Endodermal cell (in vitro differentiated cells): Measurements from ENCODE around the gene KIAA0825. TPM values are rescaled to one million over a fixed set of nuclear protein-coding genes. Genes with fewer than 3 reads are reported as not detected.

Experiments used
- DNase-seq: peaks from one replicate; pipeline ENCODE4 v3.0.0-alpha.2; 2017
- H3K27ac ChIP-seq: 2 replicates; pipeline ENCODE4 v1.5.1; 2013; ENCODE audit warnings: mild to moderate bottlenecking, low read depth, low read length, moderate library complexity
- H3K27me3 ChIP-seq: 2 replicates; pipeline ENCODE4 v1.6.1; 2013; ENCODE audit warnings: mild to moderate bottlenecking, low read length, moderate library complexity; ENCODE audit not compliant: insufficient read depth, control insufficient read depth, poor library complexity, severe bottlenecking
- H3K36me3 ChIP-seq: 2 replicates; pipeline ENCODE4 v1.7.0; 2013; ENCODE audit warnings: mild to moderate bottlenecking, low read length, moderate library complexity; ENCODE audit not compliant: control insufficient read depth, insufficient read depth
- H3K4me1 ChIP-seq: one replicate; pipeline ENCODE4 v1.7.0; 2013; ENCODE audit warnings: low read length; ENCODE audit not compliant: control insufficient read depth, insufficient read depth
- H3K4me3 ChIP-seq: 2 replicates; pipeline ENCODE4 v1.5.1; 2013; ENCODE audit warnings: mild to moderate bottlenecking, low read length, moderate library complexity
- H3K9ac ChIP-seq: 2 replicates; pipeline ENCODE4 v1.6.1; 2013; ENCODE audit warnings: mild to moderate bottlenecking, low read length, moderate library complexity; ENCODE audit not compliant: poor library complexity, severe bottlenecking; ENCODE audit errors: extremely low read depth
- H3K9me3 ChIP-seq: 2 replicates; pipeline ENCODE4 v1.6.1; 2013; ENCODE audit warnings: mild to moderate bottlenecking, low read length, moderate library complexity; ENCODE audit not compliant: control insufficient read depth
- H3K27ac Mint-ChIP-seq: 2 replicates; pipeline ENCODE4 v1.8.0; 2020; ENCODE audit warnings: mixed read lengths
- H3K27me3 Mint-ChIP-seq: 2 replicates; pipeline ENCODE4 v1.8.0; 2021; ENCODE audit warnings: mild to moderate bottlenecking, mixed read lengths; ENCODE audit not compliant: insufficient read depth
- H3K36me3 Mint-ChIP-seq: 2 replicates; pipeline ENCODE4 v1.8.0; 2020; ENCODE audit warnings: low read depth, mixed read lengths
- H3K4me1 Mint-ChIP-seq: 2 replicates; pipeline ENCODE4 v1.8.0; 2020; ENCODE audit warnings: mixed read lengths
- H3K4me3 Mint-ChIP-seq: 2 replicates; pipeline ENCODE4 v1.8.0; 2020; ENCODE audit warnings: mild to moderate bottlenecking, moderate library complexity, mixed read lengths
- H3K9me3 Mint-ChIP-seq: 2 replicates; pipeline ENCODE4 v1.8.0; 2020; ENCODE audit warnings: mild to moderate bottlenecking, mixed read lengths
- CTCF ChIP-seq: fragments of 200-600 bp; sonication (generic); conservative IDR thresholded peaks from 2 replicates; pipeline ENCODE4 v1.5.0; 2021; ENCODE audit warnings: antibody characterized with exemption, mild to moderate bottlenecking
- WGBS, 2 experiments: methylation state at CpG; one replicate each; pipeline versions ENCODE4 v1.1.5 to v1.1.7; 2013; ENCODE audit warnings: missing lambda C conversion rate in 2 of 2, mixed read lengths in 1 of 2; ENCODE audit not compliant: insufficient coverage in 1 of 2, insufficient read length in 1 of 2; 5-methylcytosine and 5-hydroxymethylcytosine counted together
- total RNA-seq, 2 donors: library from RNA; stranded (reverse); fragmentation: NEBNext Ultra II Directional in 1 of 2; extraction: Animal tissue kit (Norgen Biotek cat#: 25700) in 1 of 2; gene quantifications; 2 replicates in 1 of 2; 3 replicates in 1 of 2; pipeline ENCODE4 v1.2.1, GENCODE V29; 2021

The KIAA0825 gene
- total RNA-seq, 2 donors from 2014 or later = 2.6 to 3.1 TPM

- no peaks in the 10 kb centered on the region for H3K4me1 Mint-ChIP-seq
- DNase-seq = no peak
- Histone ChIP-seq H3K27me3 (no peaks in the 10 kb centered on the region), H3K27ac (peak overlapping the region; percentile 29), H3K36me3 (peaks cover 65% of the 10 kb centered on the region), H3K9me3 (peaks cover 37% of the 10 kb centered on the region), H3K4me3 (no peak overlapping the region), H3K9ac (no peak overlapping the region), H3K4me1 (no peaks in the 10 kb centered on the region)
- H3K27ac Mint-ChIP-seq = peak overlapping the region; percentile 65
- H3K36me3 Mint-ChIP-seq = peaks cover 53% of the 10 kb centered on the region
- no peaks in the 10 kb centered on the region for H3K27me3 Mint-ChIP-seq
- peaks cover 29% of the 10 kb centered on the region for H3K9me3 Mint-ChIP-seq
- WGBS, 2 experiments = 92 to 100% methylated on average over 2 to 3 of the region's 3 CpGs
- TF ChIP-seq CTCF = no peak
- no peak overlapping the region for H3K4me3 Mint-ChIP-seq
Observed at GRCh38 chr5:94661086-94661485, 42.7 kb upstream of the KIAA0825 start.

- TF ChIP-seq CTCF = no peak
- H3K9me3 ChIP-seq = peaks cover 42% of the 10 kb centered on the region
Observed at GRCh38 chr5:94660506-94660905, 42.1 kb upstream of the KIAA0825 start.

GRCh38 chr5:94658272-94658671 is 39.9 kb upstream of the KIAA0825 start:
- WGBS, 2 experiments = 88 to 100% methylated on average over 1 of the region's 1 CpG
- DNase-seq = no peak
- Histone ChIP-seq H3K4me3 (peak overlapping the region; percentile 16), H3K4me1 (no peaks in the 10 kb centered on the region), H3K27me3 (no peaks in the 10 kb centered on the region), H3K9ac (no peak overlapping the region), H3K36me3 (peaks cover 66% of the 10 kb centered on the region), H3K27ac (no peak overlapping the region), H3K9me3 (peaks cover 64% of the 10 kb centered on the region)
- Mint-ChIP-seq H3K4me3 (no peak overlapping the region), H3K27me3 (no peaks in the 10 kb centered on the region), H3K9me3 (peaks cover 46% of the 10 kb centered on the region), H3K27ac (no peak overlapping the region), H3K36me3 (peaks cover 63% of the 10 kb centered on the region), H3K4me1 (no peaks in the 10 kb centered on the region)
- TF ChIP-seq CTCF = no peak

More at GRCh38 chr5:94660506-94660905, 42.1 kb upstream of the KIAA0825 start:
- Mint-ChIP-seq H3K27me3 (no peaks in the 10 kb centered on the region), H3K9me3 (peaks cover 35% of the 10 kb centered on the region), H3K27ac (no peak overlapping the region), H3K36me3 (peaks cover 56% of the 10 kb centered on the region), H3K4me3 (no peak overlapping the region), H3K4me1 (no peaks in the 10 kb centered on the region)
- peaks cover 65% of the 10 kb centered on the region for H3K36me3 ChIP-seq
- no peaks in the 10 kb centered on the region for H3K27me3 ChIP-seq
- no peak for DNase-seq
- H3K27ac ChIP-seq = no peak overlapping the region
- H3K4me3 ChIP-seq = no peak overlapping the region
- WGBS, 2 experiments = 84 to 90% methylated on average over 5 to 8 of the region's 8 CpGs
- no peak overlapping the region for H3K9ac ChIP-seq
- H3K4me1 ChIP-seq = no peaks in the 10 kb centered on the region
